HCT116 (cell line): ENCODE data around the gene IRF2BP1. TPM values are rescaled to one million over a fixed set of nuclear protein-coding genes. Genes with fewer than 3 reads are reported as not detected.

Source experiments
- ATAC-seq: fragments of 200-7000 bp; cut with Tn5 transposase; 2 replicates; pipeline ENCODE4 v1.9.1; 2020; ENCODE audit warnings: mild to moderate bottlenecking, moderate library complexity
- BruUV-seq: library from RNA; stranded (reverse); fragments of 400-500 nt; replicated peaks from 2 replicates; lab custom pipeline; 2021; lab: Mats Ljungman, UMichigan
- CTCF ChIA-PET: fragments of 300-600 bp; sonication (Branson Sonifier 250); formaldehyde crosslinking; loops from one replicate; lab custom pipeline; 2021; ENCODE audit warnings: antibody characterized with exemption; lab: Charles Lee
- POLR2A ChIA-PET: fragments of 300-600, 350-600 bp; sonication (Branson Sonifier 250); formaldehyde crosslinking; loops from one replicate; lab custom pipeline; 2021; ENCODE audit warnings: antibody characterized with exemption; lab: Charles Lee
- RAD21 ChIA-PET, 2 experiments: fragments of 300-600 bp; sonication (Branson Sonifier 250); formaldehyde crosslinking; loops; one replicate each; lab custom pipeline; 2023; ENCODE audit warnings: low total read pairs in 2 of 2; ENCODE audit not compliant: uncharacterized antibody in 2 of 2, unreplicated experiment in 2 of 2, low non-redundant PET in 1 of 2; lab: Charles Lee
- DNase-seq: peaks from one replicate; pipeline ENCODE4 v3.0.0-alpha.2; 2010; ENCODE audit warnings: low read depth, low spot score
- H2AFZ ChIP-seq: fragments of 200-600 bp; shearing (Covaris generic), sonication (generic); 2 replicates; pipeline ENCODE4 v1.6.1; 2017; ENCODE audit warnings: low read depth, mixed run types, mixed read lengths, antibody characterized with exemption, low read length; ENCODE audit not compliant: poor library complexity, severe bottlenecking
- H3K27ac ChIP-seq: 2 replicates; pipeline ENCODE4 v1.5.1; 2012; ENCODE audit warnings: low read depth, low read length
- H3K27me3 ChIP-seq: fragments of 200-600 bp; sonication (generic); 2 replicates; pipeline ENCODE4 v1.6.1; 2016; ENCODE audit warnings: mixed run types, low read length, mixed read lengths; ENCODE audit not compliant: insufficient read depth
- H3K36me3 ChIP-seq, 2 experiments: fragments of 200-500 bp in 1 of 2; fragments of 200-600 bp in 1 of 2; sonication (Bioruptor generic) in 1 of 2; sonication (generic) in 1 of 2; 2 replicates each; pipeline versions ENCODE4 v1.5.1 to v1.6.1; 2014 to 2016; ENCODE audit warnings: low read length in 2 of 2, inconsistent platforms in 1 of 2, mixed read lengths in 1 of 2, mixed run types in 1 of 2; ENCODE audit not compliant: insufficient read depth in 2 of 2, control insufficient read depth in 1 of 2
- H3K4me1 ChIP-seq, 2 experiments: fragments of 200-600 bp in 1 of 2; sonication (generic) in 1 of 2; 2 replicates each; pipeline versions ENCODE4 v1.5.1 to v1.6.1; 2012 to 2017; ENCODE audit warnings: low read length in 2 of 2, inconsistent platforms in 1 of 2, mild to moderate bottlenecking in 1 of 2, mixed read lengths in 1 of 2, mixed run types in 1 of 2, moderate library complexity in 1 of 2; ENCODE audit not compliant: insufficient read depth in 2 of 2, control insufficient read depth in 1 of 2
- H3K4me2 ChIP-seq: fragments of 200-600 bp; sonication (generic); 2 replicates; pipeline ENCODE4 v1.6.1; 2017; ENCODE audit warnings: mixed run types, low read length, mixed read lengths
- H3K4me3 ChIP-seq, 2 experiments: fragments of 200-600 bp in 1 of 2; sonication (generic) in 1 of 2; replicated peaks in 1 of 2; 2 replicates each; pipeline ENCODE4 v1.5.1; 2011 to 2016; ENCODE audit warnings: low read length in 2 of 2, control low read depth in 1 of 2, low read depth in 1 of 2, mild to moderate bottlenecking in 1 of 2, mixed read lengths in 1 of 2, mixed run types in 1 of 2
- H3K79me2 ChIP-seq: fragments of 200-600 bp; sonication (generic); 2 replicates; pipeline ENCODE4 v1.6.1; 2017; ENCODE audit warnings: mild to moderate bottlenecking, mixed run types, low read length, moderate library complexity, mixed read lengths; ENCODE audit not compliant: insufficient read depth
- H3K9ac ChIP-seq: fragments of 200-600 bp; sonication (generic); 2 replicates; pipeline ENCODE4 v1.6.1; 2016; ENCODE audit warnings: low read length, mixed read lengths
- H3K9me2 ChIP-seq: fragments of 200-600 bp; sonication (generic), shearing (Covaris generic); 2 replicates; pipeline ENCODE4 v1.6.1; 2017; ENCODE audit warnings: mixed run types, mild to moderate bottlenecking, moderate library complexity; ENCODE audit not compliant: insufficient read depth
- H3K9me3 ChIP-seq, 2 experiments: fragments of 200-500 bp in 1 of 2; fragments of 200-600 bp in 1 of 2; sonication (Bioruptor generic) in 1 of 2; sonication (generic) in 1 of 2; 2 replicates each; pipeline ENCODE4 v1.6.1; 2014 to 2017; ENCODE audit warnings: low read length in 2 of 2, mixed read lengths in 2 of 2, inconsistent platforms in 1 of 2, low read depth in 1 of 2, mild to moderate bottlenecking in 1 of 2, mixed run types in 1 of 2, moderate library complexity in 1 of 2; ENCODE audit not compliant: control insufficient read depth in 1 of 2, insufficient read depth in 1 of 2
- H4K20me1 ChIP-seq: fragments of 200-600 bp; sonication (generic), shearing (Covaris generic); 2 replicates; pipeline ENCODE4 v1.6.1; 2017; ENCODE audit warnings: mixed run types, mild to moderate bottlenecking, moderate library complexity; ENCODE audit not compliant: insufficient read depth
- ATF3 ChIP-seq: IDR thresholded peaks from 2 replicates; pipeline ENCODE4 v1.6.1; 2012
- CBX3 ChIP-seq: IDR thresholded peaks from 2 replicates; pipeline ENCODE4 v1.6.1; 2012; ENCODE audit warnings: low read depth
- CEBPB ChIP-seq: IDR thresholded peaks from 2 replicates; pipeline ENCODE4 v1.6.1; 2012; ENCODE audit warnings: low read depth
- CTCF ChIP-seq, 3 experiments: fragments of 200-600 bp in 1 of 3; sonication (generic) in 1 of 3; IDR thresholded peaks in 2 of 3; conservative IDR thresholded peaks in 1 of 3; 2 replicates each; pipeline ENCODE4 v1.5.1; 2012 to 2017; ENCODE audit warnings: low read depth in 2 of 3, low read length in 2 of 3, antibody characterized with exemption in 1 of 3, borderline replicate concordance in 1 of 3, control low read depth in 1 of 3, mild to moderate bottlenecking in 1 of 3, mixed read lengths in 1 of 3, mixed run types in 1 of 3, moderate library complexity in 1 of 3; ENCODE audit not compliant: insufficient read depth in 1 of 3
- ELF1 ChIP-seq: IDR thresholded peaks from 2 replicates; pipeline ENCODE4 v1.6.1; 2012; ENCODE audit warnings: low read depth, borderline replicate concordance
- EZH2 ChIP-seq: fragments of 200-600 bp; sonication (generic); IDR thresholded peaks from 2 replicates; pipeline ENCODE4 v1.6.1; 2017; ENCODE audit warnings: antibody characterized with exemption, mixed run types
- EZH2phosphoT487 ChIP-seq: fragments of 200-600 bp; IDR thresholded peaks from 2 replicates; pipeline ENCODE4 v1.6.1; 2018; ENCODE audit warnings: antibody characterized with exemption, borderline replicate concordance
- FOSL1 ChIP-seq: IDR thresholded peaks from 2 replicates; pipeline ENCODE4 v1.6.1; 2012; ENCODE audit warnings: low read depth
- JUND ChIP-seq: IDR thresholded peaks from 2 replicates; pipeline ENCODE4 v1.6.1; 2012
- MAX ChIP-seq: IDR thresholded peaks from 2 replicates; pipeline ENCODE4 v1.6.1; 2012
- POLR2A ChIP-seq: IDR thresholded peaks from 2 replicates; pipeline ENCODE4 v1.7.0; 2011; ENCODE audit warnings: borderline replicate concordance; ENCODE audit not compliant: insufficient read depth, insufficient read length; ENCODE audit errors: extremely low read depth
- POLR2AphosphoS5 ChIP-seq: IDR thresholded peaks from 2 replicates; pipeline ENCODE4 v1.6.1; 2011; ENCODE audit warnings: mild to moderate bottlenecking, low read depth, low read length, moderate library complexity
- RAD21 ChIP-seq: IDR thresholded peaks from 2 replicates; pipeline ENCODE4 v1.6.1; 2012; ENCODE audit warnings: low read depth, mild to moderate bottlenecking
- REST ChIP-seq: IDR thresholded peaks from 2 replicates; pipeline ENCODE4 v1.6.1; 2012; ENCODE audit warnings: low read depth
- SP1 ChIP-seq: IDR thresholded peaks from 2 replicates; pipeline ENCODE4 v1.6.1; 2012; ENCODE audit warnings: low read depth
- SRF ChIP-seq: IDR thresholded peaks from 2 replicates; pipeline ENCODE4 v1.6.1; 2012; ENCODE audit warnings: low read depth
- TCF7L2 ChIP-seq: IDR thresholded peaks from 2 replicates; pipeline ENCODE4 v1.7.0; 2011; ENCODE audit warnings: borderline replicate concordance, inconsistent platforms; ENCODE audit not compliant: insufficient read depth, insufficient read length; ENCODE audit errors: extremely low read depth
- ZBTB33 ChIP-seq: IDR thresholded peaks from 2 replicates; pipeline ENCODE4 v1.6.1; 2011; ENCODE audit warnings: mild to moderate bottlenecking, low read length, moderate library complexity; ENCODE audit not compliant: insufficient replicate concordance; ENCODE audit errors: extremely low read depth
- ZFX ChIP-seq: fragments of 450-650 bp; IDR thresholded peaks from 2 replicates; pipeline ENCODE4 v1.6.1; 2017
- intact Hi-C: fragments of 100-400 bp; cut with micrococcal nuclease; formaldehyde crosslinking; loops from 2 replicates; pipeline ENCODE4 v1.10.0; 2022
- total RNA-seq: library from RNA; stranded (reverse); gene quantifications from one replicate; pipeline ENCODE4 v1.2.1, GENCODE V29; 2021; ENCODE audit not compliant: unreplicated experiment

IRF2BP1 gene
- total RNA-seq, 1 experiment from 2014 or later: 33.9 TPM

- Histone ChIP-seq H3K4me2 (no peak overlapping the region), H3K27me3 (no peaks in the 10 kb centered on the region), H2AFZ (no peak overlapping the region), H3K4me1 (peaks cover 4 to 9% of the 10 kb centered on the region in 2 experiments; a peak in 3 of 4 replicates), H3K9me3 (no peaks in the 10 kb centered on the region), H3K79me2 (no peaks in the 10 kb centered on the region), H3K36me3 (no peaks in the 10 kb centered on the region), H4K20me1 (no peaks in the 10 kb centered on the region), H3K27ac (no peak overlapping the region), H3K4me3 (no peak overlapping the region), H3K9me2 (no peaks in the 10 kb centered on the region), H3K9ac (no peak overlapping the region)
- no peak for ATAC-seq
- intact Hi-C loops: no loop called here
- TF ChIP-seq ATF3 (no peak), EZH2phosphoT487 (no peak), SRF (no peak), ELF1 (no peak), POLR2A (no peak), ZBTB33 (no peak), MAX (no peak), CBX3 (no peak), FOSL1 (no peak), RAD21 (no peak), TCF7L2 (no peak), CEBPB (no peak), ZFX (no peak), CTCF (IDR thresholded peaks at IDR 0.05 in 2 of 3, conservative IDR thresholded peaks at IDR 0.05 in 1 of 3; ENCODE audit: borderline replicate concordance in 1 of 3, insufficient read depth in 1 of 3, low read depth in 2 of 3, low read length in 2 of 3) (no peak), EZH2 (no peak), POLR2AphosphoS5 (no peak), SP1 (no peak), JUND (no peak), REST (no peak)
- ChIA-PET RAD21 (no interaction called here), CTCF (no interaction called here), POLR2A (no interaction called here)
- no peak for DNase-seq
- BruUV-seq: no TSS peak
Measured at GRCh38 chr19:45918721-45919120, 32.8 kb upstream of the IRF2BP1 start.
